GM21360 (cell line): Measurements from ENCODE around the gene NACC1.
A peak's percentile ranks its signal among the peaks of the same experiment; 100 is the strongest.

Experiments
- ATAC-seq: cut with Tn5 transposase; IDR thresholded peaks from one replicate; pipeline ENCODE4 v1.9.1; 2021; ENCODE audit warnings: mild to moderate bottlenecking, moderate library complexity; ENCODE audit not compliant: unreplicated experiment

Gene NACC1

DNA sequence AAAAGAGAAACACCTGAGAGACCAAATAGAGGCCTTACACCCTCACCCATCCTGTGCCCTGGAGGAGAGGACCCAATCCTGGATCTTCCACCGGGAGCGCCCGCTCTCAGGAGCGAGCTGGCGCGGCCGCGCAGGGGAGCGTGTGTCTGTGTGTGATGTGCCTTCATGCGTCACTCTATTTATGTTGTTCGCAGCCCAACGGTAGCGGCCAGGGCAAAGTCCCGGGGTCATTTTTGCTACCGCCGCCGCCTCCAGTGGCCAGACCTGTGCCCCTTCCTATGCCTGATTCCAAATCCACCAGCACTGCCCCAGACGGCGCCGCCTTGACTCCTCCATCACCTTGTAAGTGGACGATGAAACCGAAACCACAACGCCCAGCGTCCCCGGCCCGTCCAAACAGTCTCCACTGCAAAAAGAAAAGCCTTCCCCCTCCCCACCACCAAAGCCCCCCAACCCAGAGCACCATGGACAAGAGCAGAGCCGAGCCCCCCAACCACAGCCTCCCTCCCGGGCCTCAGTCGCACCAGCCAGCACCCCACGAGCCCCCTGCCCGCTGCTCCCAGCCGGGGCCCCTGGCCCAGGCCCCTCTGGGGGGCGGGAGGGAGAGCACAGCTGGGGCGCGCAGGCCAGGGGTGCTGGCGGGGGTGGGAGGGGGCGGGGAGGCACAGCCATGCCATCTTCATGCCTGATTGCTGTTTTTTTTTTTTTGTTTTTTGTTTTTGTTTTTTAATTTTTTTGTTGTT, 30.1 kb upstream of the NACC1 start:
- no peak for ATAC-seq

DNA sequence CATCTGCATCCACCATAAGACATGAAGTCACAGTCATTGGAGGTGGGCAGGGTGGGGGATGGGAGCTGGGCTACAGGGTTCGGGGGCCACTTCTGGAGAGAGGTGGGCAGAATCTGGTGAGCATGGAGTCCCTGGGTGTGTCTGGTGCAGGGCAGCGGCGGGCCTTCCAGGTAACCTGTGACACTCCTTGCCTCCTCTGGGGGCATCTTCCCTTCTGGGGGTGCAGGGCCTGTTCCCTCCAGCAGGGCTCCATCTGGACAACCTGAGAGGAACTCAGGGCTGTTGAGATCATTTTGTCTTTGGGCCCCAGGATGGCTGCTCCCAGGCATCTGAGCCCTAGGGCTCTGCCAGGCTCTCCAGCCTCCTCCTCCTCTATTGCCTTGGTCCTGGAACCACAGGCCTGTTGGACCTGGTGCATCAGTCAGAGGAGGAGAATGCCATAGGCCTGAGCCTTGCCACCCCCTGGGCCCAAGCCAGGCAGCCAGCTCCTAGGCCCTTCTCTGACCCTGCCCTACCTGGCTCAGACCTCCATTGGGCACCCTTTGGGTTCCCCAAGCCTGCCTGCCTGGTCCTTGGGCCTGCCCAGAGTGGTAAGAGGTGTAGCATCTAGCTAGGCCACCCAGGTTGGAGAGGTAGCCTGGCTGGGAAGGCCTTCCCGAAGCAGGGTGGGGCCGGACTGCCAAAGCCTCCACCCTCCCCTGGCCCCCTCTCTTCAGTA, 28.8 kb upstream of the NACC1 start:
- ATAC-seq = no peak

DNA sequence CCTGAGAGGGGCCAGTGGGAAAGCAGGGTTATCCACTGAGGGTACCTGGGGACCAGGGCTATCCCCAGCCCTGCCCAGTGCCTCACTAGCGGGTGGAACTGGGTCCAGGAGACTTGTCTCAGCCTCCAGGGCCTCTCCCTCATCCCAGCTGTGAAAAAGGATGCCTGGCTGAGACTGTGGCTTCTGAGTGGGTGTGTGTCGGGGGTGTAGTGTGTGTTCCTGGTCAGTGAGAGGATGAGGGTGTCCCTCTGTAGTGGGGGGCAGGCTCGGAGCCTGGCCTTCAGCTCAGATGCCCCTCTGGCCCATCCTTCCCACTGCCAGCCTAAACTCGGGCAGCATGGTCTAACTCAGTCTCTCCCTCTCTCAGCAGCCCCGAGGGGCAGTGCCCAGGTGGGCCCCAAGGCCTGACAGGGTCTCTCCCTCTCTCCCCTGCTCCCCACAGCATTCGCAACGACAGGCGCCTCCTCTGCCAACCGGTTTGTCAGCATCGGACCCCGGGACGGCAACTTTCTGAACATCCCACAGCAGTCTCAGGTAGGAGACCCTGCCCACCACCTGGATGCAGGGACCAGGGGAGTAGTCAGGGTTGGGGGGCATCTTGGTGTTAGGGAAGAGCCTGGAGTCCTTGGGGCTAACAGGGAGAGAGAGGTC, 28.1 kb upstream of the NACC1 start:
- ATAC-seq = no peak

DNA sequence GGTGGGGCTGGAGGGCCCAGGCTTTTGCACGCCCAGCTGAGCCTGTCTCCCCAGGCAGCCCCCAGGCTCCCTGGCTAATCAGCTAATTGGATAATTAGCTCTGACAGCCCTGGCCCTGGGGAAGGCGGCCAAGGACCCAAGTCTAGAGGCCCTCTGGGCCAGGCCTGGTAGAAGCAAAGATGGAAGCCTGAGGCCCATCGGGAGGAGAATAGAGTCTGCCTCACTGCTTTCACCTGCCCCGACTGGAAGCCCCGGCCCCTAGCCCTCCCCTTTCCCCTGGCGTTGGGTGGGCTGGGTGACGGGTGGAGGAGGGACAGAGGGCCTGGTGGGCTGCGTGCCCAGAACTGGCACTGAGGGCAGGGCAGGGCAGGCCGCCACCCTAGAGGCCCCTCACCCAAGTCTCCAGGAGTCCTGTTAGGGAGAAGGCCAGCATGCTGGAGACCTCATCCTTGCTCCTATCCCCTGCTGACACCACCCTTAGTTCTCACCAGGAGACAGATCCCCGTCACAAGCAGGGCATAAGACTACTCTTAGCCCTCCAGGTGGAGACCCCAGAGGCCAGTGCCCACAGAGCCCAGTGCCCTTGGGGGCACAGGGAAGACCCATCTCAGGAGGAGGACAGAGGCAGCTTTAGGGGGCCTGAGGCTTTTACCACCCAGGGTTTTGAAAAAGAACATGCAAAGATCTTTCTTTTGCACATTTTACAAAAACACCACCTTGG, 27.4 kb upstream of the NACC1 start:
- no peak for ATAC-seq

GRCh38 chr19:13091400-13092157, 26.5 kb upstream of the NACC1 start:
- ATAC-seq = no peak

GRCh38 chr19:13092158-13092543, 25.9 kb upstream of the NACC1 start:
- no peak for ATAC-seq

DNA sequence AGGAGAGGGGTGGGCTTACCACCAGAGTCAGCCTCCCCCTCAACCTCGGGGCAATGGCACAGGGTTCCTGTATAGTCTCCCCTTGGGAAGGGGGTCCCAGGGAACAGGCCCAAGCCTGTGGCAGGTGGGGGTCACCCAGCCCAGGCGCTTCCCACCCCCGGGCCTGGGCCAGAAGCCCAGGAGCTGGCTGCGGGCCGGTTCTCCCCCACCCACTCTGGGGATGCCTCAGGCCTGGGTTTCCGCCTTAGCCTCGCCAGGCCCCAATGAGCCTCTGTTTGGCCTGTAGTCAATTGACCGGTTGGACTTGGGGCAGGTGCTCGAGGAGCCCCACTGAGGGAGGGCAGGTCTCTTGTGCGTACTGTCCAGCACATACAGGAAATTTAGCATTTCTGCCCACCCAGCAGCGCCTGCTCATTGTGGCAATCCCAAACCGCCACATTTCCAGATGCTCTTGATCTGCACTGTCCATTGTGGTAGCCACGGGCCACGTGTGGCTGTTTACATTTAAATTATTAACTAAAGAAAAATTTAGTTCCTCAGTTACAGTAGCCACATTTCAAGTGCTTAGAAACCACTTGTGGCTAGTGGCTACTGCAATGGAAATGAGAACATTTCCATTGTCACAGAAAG, 25.3 kb upstream of the NACC1 start:
- ATAC-seq = no peak

- peak; percentile 43 for ATAC-seq
Observed at GRCh38 chr19:13093407-13094105, 24.5 kb upstream of the NACC1 start.

DNA sequence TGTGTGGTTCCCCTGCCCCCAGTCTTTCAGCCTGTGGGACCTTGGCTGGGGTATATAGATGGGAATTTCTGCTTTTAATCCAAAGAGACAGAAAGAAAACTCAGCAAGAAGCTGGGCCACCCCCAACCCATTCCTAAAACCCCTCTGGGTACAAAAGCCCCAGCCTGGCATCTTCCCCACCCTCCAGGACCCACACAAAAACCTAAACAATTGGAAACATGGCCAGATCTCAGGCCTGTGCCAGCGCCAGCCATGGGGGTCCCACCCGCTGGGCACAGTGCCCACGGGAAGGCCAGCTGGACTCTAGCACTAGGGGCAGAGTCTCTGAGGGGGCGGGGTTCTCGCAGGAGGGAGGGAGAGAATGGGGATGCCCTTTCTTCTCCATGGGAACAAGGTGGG, 24.0 kb upstream of the NACC1 start:
- ATAC-seq = no peak

DNA sequence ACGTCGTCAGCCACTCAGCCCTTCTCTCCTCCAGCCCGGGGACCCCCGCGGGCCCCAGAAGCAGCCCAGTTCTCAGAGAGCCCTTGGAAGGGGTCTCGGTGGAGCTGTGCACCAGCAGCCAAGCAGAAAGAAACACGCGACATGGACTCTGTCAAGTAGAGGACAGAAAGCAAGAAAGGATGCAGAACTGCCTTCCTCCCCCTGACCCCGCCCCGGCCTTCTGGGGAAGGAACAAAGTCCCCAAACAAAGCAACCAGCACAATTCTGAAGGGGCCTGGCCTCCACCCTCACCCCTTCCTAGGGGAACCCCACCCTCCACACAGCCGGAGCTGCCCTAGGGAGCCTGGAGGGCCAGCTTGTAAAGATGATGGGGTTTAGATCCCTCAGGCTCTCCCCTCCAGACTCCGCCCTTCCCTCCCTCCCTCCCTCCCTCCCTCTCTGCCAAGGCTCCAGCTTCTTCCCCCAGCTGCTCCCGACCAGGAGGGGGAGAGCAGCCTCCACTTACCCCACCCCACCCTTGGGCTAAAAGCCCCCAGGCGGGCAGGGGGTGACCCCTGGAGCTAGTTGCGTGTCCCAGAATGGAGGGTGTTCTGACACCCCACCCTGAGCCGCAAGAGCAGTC, 23.2 kb upstream of the NACC1 start:
- ATAC-seq = no peak

- no peak for ATAC-seq
Observed at GRCh38 chr19:13095393-13095784, 22.7 kb upstream of the NACC1 start.

GRCh38 chr19:13095934-13096927, 21.8 kb upstream of the NACC1 start:
- ATAC-seq = no peak

DNA sequence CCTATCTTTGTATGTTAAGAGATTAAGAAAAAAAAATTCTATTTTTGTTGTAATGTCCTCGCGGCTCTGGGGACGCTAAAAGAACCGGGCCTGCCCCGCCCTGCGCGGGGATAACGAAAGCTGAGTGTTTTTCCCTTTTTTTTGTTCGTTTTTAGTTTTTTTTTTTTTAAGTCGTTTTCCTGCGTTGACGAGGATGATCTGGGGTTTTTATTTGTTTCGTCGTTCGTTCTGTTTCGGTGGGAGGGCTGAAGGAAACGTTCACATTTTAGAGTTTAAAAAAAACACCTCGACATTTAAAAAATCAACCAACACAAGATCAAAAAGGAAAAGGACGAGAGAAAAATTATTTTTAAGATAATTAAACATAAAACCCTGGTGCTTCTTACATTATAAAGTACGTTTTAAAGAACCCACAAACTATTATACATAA, 21.0 kb upstream of the NACC1 start:
- no peak for ATAC-seq

GRCh38 chr19:13097463-13098258, 20.4 kb upstream of the NACC1 start:
- no peak for ATAC-seq

DNA sequence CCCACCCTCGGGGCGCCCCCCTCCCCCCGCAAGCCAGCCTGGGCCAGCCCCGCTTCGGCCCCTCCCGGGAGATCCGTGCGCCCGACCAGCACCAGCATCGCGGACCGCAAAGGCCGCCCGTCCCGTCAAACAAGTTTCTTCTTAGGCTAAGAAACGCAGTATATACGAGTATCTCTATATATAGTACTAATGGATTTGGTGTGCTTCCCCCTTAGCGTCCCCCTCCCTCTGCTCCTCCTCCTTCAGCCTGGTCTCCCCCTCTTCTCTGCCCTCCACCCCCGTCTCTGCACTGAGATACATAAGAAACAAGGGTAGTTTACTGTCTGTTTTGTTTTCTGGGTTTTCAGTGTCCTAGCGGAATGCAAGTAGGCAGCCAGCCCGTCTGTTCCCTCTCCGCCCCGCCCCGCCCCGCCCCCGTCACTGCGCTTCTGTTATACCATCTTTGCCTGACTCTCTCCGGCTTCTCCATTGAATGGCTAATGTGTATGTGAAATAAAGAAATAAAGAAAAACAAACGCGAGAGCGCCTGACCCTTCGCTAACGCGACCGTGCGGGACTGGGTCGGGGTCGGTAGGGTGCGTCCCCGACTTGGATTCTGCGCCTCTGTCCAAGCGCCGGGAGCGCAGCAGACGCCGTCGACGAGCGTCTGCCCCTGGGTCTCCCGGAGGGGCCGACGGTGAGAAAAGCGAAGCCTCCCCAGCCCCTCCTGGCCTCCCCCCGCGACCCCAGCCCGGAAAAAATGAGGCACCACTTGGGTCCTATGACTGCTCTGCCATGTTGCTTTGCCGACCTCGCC, 19.6 kb upstream of the NACC1 start:
- no peak for ATAC-seq
